GM19438 (cell line): ENCODE data around the gene DROSHA.
A peak's percentile ranks its signal among the peaks of the same experiment; 100 is the strongest.
"Not testable (repeated sequence)": the region's sequence is repeated elsewhere in the genome, so short reads cannot be mapped to it uniquely, and the experiment has no call there.

Source experiments
- ATAC-seq: cut with Tn5 transposase; IDR thresholded peaks from one replicate; pipeline ENCODE4 v1.9.1; 2021; ENCODE audit warnings: low read depth; ENCODE audit not compliant: unreplicated experiment

The DROSHA gene

DNA sequence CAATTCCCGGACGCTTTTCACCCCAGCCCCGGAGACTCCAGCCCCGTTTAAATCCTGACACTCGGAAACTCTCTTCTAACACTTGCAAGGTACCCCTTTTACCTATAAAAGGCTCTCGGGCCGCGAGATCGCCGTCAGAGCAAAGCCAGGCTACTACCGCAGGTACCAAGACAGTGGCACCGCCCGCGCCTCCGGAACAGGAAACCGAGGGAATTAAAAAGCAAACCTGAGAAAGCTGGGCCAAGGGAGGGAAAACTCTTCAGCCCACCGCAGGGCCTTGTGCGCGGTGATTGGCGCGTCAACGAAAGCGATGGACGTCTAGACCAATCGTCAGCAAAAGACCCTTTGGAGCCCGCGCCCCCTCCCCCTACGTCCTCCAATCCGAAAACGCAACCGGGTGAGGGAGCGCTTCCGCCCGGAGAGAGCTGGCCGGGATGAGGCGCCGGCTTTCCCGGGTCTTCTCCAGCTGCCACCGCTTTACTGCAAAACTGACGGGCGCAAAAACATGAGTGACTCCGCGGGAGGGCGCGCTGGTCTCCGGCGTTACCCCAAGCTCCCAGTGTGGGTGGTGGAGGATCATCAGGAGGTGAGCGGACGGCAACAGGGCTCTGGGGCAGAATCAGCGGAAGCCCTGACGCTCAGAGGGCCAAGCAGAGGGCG lies at the start of gene DROSHA, which contains the start of gene C5orf22:
TSS of gene DROSHA (minus strand) at position 206 of the 660 bp plus-strand sequence. CDS start 3,034 bp downstream, outside the sequence.
TSS of gene C5orf22 (plus strand) at position 414 of the 660 bp plus-strand sequence. CDS start at position 506, 92 bp downstream.
- peak; percentile 86 for ATAC-seq

DNA sequence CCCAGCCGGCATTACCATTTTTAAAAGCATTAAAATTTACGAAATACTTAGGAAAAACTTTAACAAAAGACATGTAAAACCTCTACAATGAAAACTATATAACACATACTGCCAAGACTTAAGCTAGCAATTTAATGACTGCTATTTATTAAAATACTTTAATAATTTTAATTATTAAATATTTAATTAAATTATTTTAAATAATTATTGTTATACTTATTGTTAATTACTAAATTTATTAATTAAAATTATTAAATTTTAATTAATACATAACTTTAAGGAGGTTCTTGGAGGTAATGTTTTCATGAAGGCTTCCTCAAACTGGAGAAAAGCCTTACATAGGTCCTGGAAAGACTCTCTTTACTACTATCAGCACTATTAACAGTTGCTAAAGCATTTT lies 47.7 kb upstream of the DROSHA start:
- no peak for ATAC-seq

DNA sequence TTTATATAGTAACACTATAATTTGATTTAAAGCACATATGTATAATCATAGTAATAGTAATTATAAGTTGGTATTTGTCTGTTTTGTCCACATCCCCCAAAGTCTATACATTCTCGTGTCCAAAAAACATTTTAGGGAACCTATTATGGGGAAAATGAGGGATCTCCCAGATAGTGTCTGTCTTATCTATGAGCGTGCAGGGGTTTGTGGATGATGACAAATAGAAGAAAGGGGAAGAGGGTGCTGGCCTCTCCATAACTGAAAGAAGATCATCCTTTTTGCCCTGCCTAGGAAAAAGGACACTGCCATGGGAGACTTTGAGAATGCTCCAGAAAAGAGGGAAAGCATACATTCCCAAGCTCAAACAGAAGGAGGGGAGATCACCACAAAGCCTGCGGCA lies 45.5 kb upstream of the DROSHA start:
- no peak for ATAC-seq

DNA sequence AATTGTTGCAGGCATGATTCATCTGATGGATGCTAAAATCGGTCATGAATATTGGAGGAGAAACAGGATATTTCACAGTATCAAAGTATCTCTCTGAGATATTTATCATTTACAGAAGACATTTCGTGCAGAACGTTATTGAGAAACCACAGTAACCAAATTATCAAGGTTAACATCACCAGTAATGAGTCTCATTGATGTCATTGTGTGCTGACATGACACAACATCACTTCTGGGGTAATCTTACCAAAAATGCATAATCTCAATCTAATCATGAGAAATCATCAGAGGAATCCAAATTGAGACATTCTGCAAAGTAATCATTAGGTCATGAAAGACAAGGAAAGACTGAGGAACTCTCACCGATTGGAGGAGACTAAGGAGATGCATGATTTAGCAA lies 42.9 kb upstream of the DROSHA start:
- no peak for ATAC-seq

GRCh38 chr5:31573494-31574142 lies 41.7 kb upstream of the DROSHA start:
- ATAC-seq = no peak

GRCh38 chr5:31569068-31569467 lies 37.2 kb upstream of the DROSHA start:
- ATAC-seq = no peak

- no peak for ATAC-seq
These were observed 36.5 kb upstream of the DROSHA start for GRCh38 chr5:31568302-31568835.

DNA sequence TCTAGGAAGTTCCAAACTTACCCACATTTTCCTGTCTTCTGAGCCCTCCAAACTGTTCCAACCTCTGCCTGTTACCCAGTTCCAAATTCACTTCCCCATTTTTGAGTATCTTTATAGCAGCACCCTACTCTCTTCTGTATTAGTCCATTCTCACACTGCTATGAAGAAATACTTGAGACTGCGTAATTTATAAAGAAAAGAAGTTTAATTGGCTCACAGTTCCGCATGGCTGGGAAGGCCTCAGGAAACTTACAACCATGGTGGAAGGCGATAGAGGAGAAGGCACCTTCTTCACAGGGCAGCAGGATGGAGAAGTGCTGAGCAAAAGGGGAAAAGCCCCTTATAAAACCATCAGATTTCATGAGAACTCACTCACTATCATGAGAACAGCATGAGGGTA lies 34.5 kb upstream of the DROSHA start:
- not testable (repeated sequence) for ATAC-seq

DNA sequence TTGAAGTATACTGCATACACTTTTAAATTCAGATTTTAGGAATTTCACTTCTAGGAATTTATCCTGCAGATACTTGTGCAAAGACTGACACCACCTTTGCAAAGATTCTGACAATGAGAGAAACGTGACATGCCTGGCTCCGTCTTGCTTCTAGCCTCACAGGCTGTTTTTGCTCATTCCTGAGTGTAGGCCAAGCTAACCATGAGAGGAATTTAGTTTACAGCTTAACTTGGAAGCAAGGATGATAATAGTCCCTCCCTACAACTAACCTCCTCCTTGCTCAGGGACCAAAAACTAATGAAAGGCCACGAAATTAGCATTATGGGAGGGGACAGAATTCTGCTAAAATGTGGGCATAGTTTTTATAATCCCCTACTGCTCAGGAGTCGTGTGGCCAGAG lies 31.3 kb upstream of the DROSHA start:
- ATAC-seq = no peak

DNA sequence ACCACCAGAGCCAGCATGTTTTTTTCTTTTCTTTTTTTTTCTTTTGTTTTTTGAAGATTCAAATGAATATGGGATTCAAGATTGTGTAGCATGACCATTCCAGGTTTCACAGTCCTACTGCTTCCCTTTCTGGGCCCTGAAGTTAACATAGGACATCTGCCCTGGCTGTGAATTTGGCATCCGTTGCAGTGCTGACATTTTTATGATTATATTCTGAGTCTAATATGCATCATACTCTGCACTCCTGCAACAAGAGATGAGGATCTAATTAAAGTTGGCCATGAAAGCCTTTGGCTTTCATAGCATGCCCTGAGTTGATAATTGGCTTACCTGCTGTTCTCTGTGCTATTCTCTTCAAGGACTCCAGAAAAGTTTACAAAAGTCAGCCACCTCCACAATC lies 30.1 kb upstream of the DROSHA start:
- ATAC-seq = no peak

GRCh38 chr5:31559942-31560341 lies 28.0 kb upstream of the DROSHA start:
- ATAC-seq = no peak

GRCh38 chr5:31556461-31556860 lies 24.6 kb upstream of the DROSHA start:
- ATAC-seq = no peak

DNA sequence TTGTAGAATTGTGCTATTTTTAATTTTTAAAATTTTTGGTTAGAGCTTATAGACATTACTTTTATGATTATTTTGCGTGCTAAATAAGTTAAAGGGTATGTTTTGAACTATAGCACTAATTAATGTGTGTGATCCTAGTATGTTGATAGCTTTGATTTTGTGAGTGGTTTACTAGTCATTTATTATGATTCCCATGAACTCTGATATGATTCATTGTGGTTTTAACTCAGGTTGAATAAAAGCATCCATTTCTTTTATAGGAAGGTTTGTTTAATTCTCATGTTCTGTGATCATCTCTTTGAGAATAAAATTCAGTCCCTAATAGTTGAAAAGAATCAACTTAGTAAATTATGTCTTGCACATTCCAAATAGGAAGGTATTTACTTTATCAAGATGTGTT lies 22.7 kb upstream of the DROSHA start:
- ATAC-seq = no peak

DNA sequence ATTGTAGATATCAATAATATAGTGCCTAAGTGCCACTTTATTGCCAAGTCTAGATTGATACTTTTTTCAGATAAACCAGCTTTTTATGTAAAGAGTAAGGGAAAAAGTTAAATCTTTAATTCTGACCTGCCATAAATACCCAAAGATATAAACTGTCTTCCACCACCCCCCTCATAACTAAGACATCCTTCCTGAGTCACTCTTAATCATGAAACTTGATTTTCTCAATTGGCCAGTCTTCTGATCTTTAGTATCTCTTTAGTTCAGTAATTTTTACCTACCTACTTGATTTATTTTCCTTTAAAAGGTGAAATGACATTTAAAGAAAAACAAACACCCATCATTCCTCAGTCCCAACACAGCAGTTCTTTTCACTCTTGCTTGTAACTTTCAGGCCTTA lies 22.0 kb upstream of the DROSHA start:
- no peak for ATAC-seq

DNA sequence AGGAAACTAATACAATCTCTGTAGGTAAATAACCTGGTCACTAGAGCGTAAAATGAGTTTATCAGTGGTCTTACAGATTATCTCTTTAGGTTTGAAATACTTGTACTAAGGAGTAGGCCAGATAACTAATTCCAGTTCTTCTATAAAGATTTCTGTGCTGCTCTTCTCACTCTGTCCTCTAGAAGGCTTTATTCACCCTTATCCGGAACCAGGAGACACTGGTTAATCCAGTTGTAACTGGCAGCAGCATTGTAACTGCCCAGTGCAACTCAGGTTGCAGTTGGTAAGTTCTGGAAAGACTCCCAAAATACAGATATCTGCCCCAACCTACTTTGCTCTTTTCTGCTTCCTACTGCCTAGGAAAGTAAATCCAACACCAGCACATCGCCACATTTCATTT lies 20.0 kb upstream of the DROSHA start:
- ATAC-seq = no peak

- not testable (repeated sequence) for ATAC-seq
These were observed 17.2 kb upstream of the DROSHA start for GRCh38 chr5:31549114-31549513.

GRCh38 chr5:31537851-31538250 lies 6.0 kb upstream of the DROSHA start:
- ATAC-seq = no peak

- ATAC-seq = no peak
These were observed 5.5 kb upstream of the DROSHA start for GRCh38 chr5:31537349-31537748.

GRCh38 chr5:31536873-31537272 lies 5.0 kb upstream of the DROSHA start:
- no peak for ATAC-seq

- ATAC-seq = no peak
These were observed 2.7 kb upstream of the DROSHA start for GRCh38 chr5:31534527-31535046.

- peak; percentile 37 for ATAC-seq
These were observed 378 bp downstream of the DROSHA start for GRCh38 chr5:31531543-31531887.
